Heart left ventricle (tissue), 16 donors: ENCODE measurements around the gene DNAL1. TPM values are rescaled to one million over a fixed set of nuclear protein-coding genes. Genes with fewer than 3 reads are reported as not detected.

Experiments
- ATAC-seq, 4 donors: fragments of 200-7000 bp; cut with Tn5 transposase; one replicate each; pipeline ENCODE4 v1.9.1; 2020 to 2022; ENCODE audit warnings: moderate library complexity in 4 of 4, mild to moderate bottlenecking in 3 of 4, moderate number of reproducible peaks in 1 of 4
- DNase-seq, 5 donors: peaks; one replicate each; pipeline ENCODE4 v3.0.0-alpha.2; 2020
- H3K27ac ChIP-seq, 12 donors: fragments of 200-600 bp; sonication (generic) in 4 of 12; one replicate each; pipeline versions ENCODE4 v1.5.0 to v1.8.0; 2016 to 2022; ENCODE audit warnings: mild to moderate bottlenecking in 2 of 12
- H3K27me3 ChIP-seq, 9 donors: fragments of 200-600 bp; sonication (generic) in 2 of 9; one replicate each; pipeline versions ENCODE4 v1.5.1 to v1.8.0; 2016 to 2022; ENCODE audit warnings: mild to moderate bottlenecking in 3 of 9
- H3K36me3 ChIP-seq, 9 donors: fragments of 200-600 bp; sonication (generic) in 2 of 9; one replicate each; pipeline versions ENCODE4 v1.5.0 to v1.8.0; 2018 to 2022; ENCODE audit warnings: mild to moderate bottlenecking in 2 of 9
- H3K4me1 ChIP-seq, 12 donors: fragments of 200-600 bp; sonication (generic) in 4 of 12; one replicate each; pipeline versions ENCODE4 v1.5.0 to v1.8.0; 2016 to 2022; ENCODE audit warnings: mild to moderate bottlenecking in 3 of 12
- H3K4me3 ChIP-seq, 12 donors: fragments of 200-600 bp; sonication (generic) in 4 of 12; one replicate each; pipeline versions ENCODE4 v1.5.0 to v1.8.0; 2017 to 2022; ENCODE audit warnings: mild to moderate bottlenecking in 9 of 12, moderate library complexity in 4 of 12
- H3K9me3 ChIP-seq, 12 donors: fragments of 200-600 bp; sonication (generic) in 4 of 12; one replicate each; pipeline versions ENCODE4 v1.5.0 to v1.8.0; 2016 to 2022; ENCODE audit warnings: mild to moderate bottlenecking in 1 of 12
- CTCF ChIP-seq, 12 donors: fragments of 200-600 bp; sonication (generic) in 4 of 12; IDR thresholded peaks; one replicate each; pipeline versions ENCODE4 v1.5.0 to v1.8.0; 2018 to 2022; ENCODE audit warnings: antibody characterized with exemption in 12 of 12, mild to moderate bottlenecking in 5 of 12
- POLR2A ChIP-seq, 2 donors: fragments of 450-650 bp; IDR thresholded peaks; one replicate each; pipeline ENCODE4 v1.6.1; 2017; ENCODE audit warnings: antibody characterized with exemption in 2 of 2, mild to moderate bottlenecking in 2 of 2, moderate library complexity in 2 of 2
- WGBS, 4 donors: extraction: QIAGEN DNeasy Blood & Tissue Kit in 2 of 4; methylation state at CpG; one replicate each; pipeline versions ENCODE4 v1.1.5 to v1.1.7; 2013 to 2018; 5-methylcytosine and 5-hydroxymethylcytosine counted together
- intact Hi-C, 10 donors: fragments of 100-400 bp; cut with DNase I; formaldehyde crosslinking; loops; one replicate each; pipeline versions ENCODE4 v1.11.1 to v1.14.2; 2022
- polyA plus RNA-seq, 2 donors: library from polyadenylated mRNA; stranded (reverse); fragments of 200-250 nt; gene quantifications; one replicate each; pipeline ENCODE4 v1.2.3, GENCODE V29; 2013
- total RNA-seq, 9 donors: library from RNA; depleted of rRNA in 2 of 9; stranded (reverse); fragments of >200 nt in 2 of 9; fragmentation: NEBNext Ultra II Directional in 3 of 9; extraction: Animal tissue kit (Norgen Biotek cat#: 25700) in 3 of 9; gene quantifications; one replicate each; pipeline versions ENCODE4 v1.1.0 to v1.2.4, GENCODE V29; 2016 to 2023
- donor health status: ischemic (EF 13 %, LVEDD 7.1; RV severe dilation, severe dysfunction).
- donor health status: healthy with polysubstance abuse.
- donor health status: DM: no; HTN: yes; CAD: no.
- donor health status: DM: no; HTN: no; CAD: no.
- donor health status: ischemic (EF 25% LVEDD 6.9; RV normal size, moderate dysfunction).
- donor health status: ischemic (EF 25% LVEDD 5.7; RV mildly dilated, moderate dysfunction).
- donor health status: healthy.
- donor health status: DM: yes; HTN: yes; CAD: no.
- donor health status: ischemic (EF 35%, LVEDD 5.7; RV mildly dilated, moderate dysfunction).
- donor health status: nonischemic (EF 11% LVEDD 7.7; RV severe dilation, severe dysfunction).
- donor health status: DM: yes; HTN: yes; CAD: no.
- donor health status: PGD.
- donor health status: ischemic (EF 29% LVEDD 5.4; RV normal size, mild dysfunction).
- donor health status: nonischemic (EF 23%, LVEDD 6.1; RV moderate dilation, normal function).

Gene DNAL1
- total and polyA plus RNA-seq, 11 donors = 5.2 to 24.5 (median 13.3) TPM

GRCh38 chr14:73739899-73740617 lies 95.3 kb downstream of the DNAL1 start:
- Histone ChIP-seq H3K27me3 (no peaks in the 10 kb centered on the region), H3K4me3 (peak overlapping the region in 1 of 12 donors; percentile 48), H3K4me1 (peaks cover 46 to 70% (median 66%) of the 10 kb centered on the region in 12 donors), H3K27ac (peak overlapping the region; percentile 61 to 100 (median 82)), H3K9me3 (no peaks in the 10 kb centered on the region), H3K36me3 (peaks cover 0 to 54% (median 45%) of the 10 kb centered on the region in 9 donors)
- ATAC-seq = no peak
- DNase-seq = peak in 1 of 5 donors; percentile 30
- TF ChIP-seq POLR2A (IDR thresholded peaks at IDR 0.05) (no peak), CTCF (IDR thresholded peaks at IDR 0.05) (no peak)
- 38 to 59% (median 44%) methylated on average over 11 to 12 of the region's 12 CpGs for WGBS, 4 donors
- intact Hi-C loops = loop anchor here in 4 of 10 donors (2.0 to 5.0 kb wide), 4 partner anchors 15 to 87 kb away; no protein-coding TSS in a partner anchor

- DNase-seq (peak in 3 of 5 donors; percentile 76 to 83 (median 81)), ATAC-seq (peak in 3 of 4 donors; percentile 58 to 72 (median 72))
- Histone ChIP-seq H3K9me3 (no peaks in the 10 kb centered on the region), H3K4me3 (peak overlapping the region in 9 of 12 donors; percentile 3 to 48 (median 28)), H3K4me1 (peaks cover 48 to 77% (median 74%) of the 10 kb centered on the region in 12 donors), H3K27me3 (no peaks in the 10 kb centered on the region), H3K36me3 (peaks cover 0 to 47% (median 38%) of the 10 kb centered on the region in 9 donors), H3K27ac (peak overlapping the region; percentile 61 to 100 (median 82))
- WGBS, 4 donors = 13 to 31% (median 14%) methylated on average over 7 to 9 of the region's 9 CpGs
- TF ChIP-seq CTCF (IDR thresholded peaks at IDR 0.05) (no peak), POLR2A (IDR thresholded peaks at IDR 0.05) (no peak)
- intact Hi-C loops = loop anchor here in 4 of 10 donors (1.0 to 5.0 kb wide), 5 partner anchors 14 to 87 kb away; no protein-coding TSS in a partner anchor
Measured at GRCh38 chr14:73740618-73741326, 96.0 kb downstream of the DNAL1 start.

- 0 to 3% (median 1%) methylated on average over 12 of the region's 12 CpGs for WGBS, 4 donors
- peaks cover 0 to 40% (median 31%) of the 10 kb centered on the region in 9 donors for H3K36me3 ChIP-seq
- TF ChIP-seq POLR2A (IDR thresholded peaks at IDR 0.05) (no peak), CTCF (IDR thresholded peaks at IDR 0.05) (no peak)
- H3K27ac ChIP-seq = peak overlapping the region; percentile 61 to 100 (median 82)
- DNase-seq (peak; percentile 83 to 89 (median 85)), ATAC-seq (peak; percentile 60 to 89 (median 78))
- H3K4me3 ChIP-seq = peak overlapping the region in 9 of 12 donors; percentile 7 to 48 (median 28)
- no peaks in the 10 kb centered on the region for H3K9me3 ChIP-seq
- peaks cover 52 to 83% (median 80%) of the 10 kb centered on the region in 12 donors for H3K4me1 ChIP-seq
- no peaks in the 10 kb centered on the region for H3K27me3 ChIP-seq
- intact Hi-C loops = loop anchor here in 4 of 10 donors (1.0 to 5.0 kb wide), 5 partner anchors 13 to 86 kb away; no protein-coding TSS in a partner anchor
Measured at GRCh38 chr14:73741386-73741875, 96.6 kb downstream of the DNAL1 start.
